Measurements from ENCODE around the gene THEMIS.

DNA sequence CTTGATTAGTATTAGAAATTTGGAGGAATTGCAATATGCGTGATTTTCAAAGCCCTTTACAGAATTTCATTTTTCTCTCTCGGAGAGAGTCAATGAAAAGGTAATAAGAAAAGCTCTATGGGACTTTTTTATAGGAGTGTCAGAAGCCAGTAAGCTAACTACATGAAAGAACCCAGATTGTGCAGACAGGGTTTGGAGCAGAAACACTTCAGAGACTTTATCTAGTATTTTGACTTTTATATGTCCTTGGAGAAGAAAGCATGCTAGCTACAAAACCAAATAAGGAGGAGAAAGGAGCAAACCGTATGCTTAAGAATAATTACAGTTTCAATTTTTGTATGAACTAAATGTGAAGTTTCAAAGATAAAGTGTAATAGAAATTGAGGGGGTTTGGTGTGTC, 182.2 kb downstream of the THEMIS start:
- no peak for TF ChIP-seq POLR2A (IDR thresholded peaks at IDR 0.05)
- TF ChIP-seq, protein P1, sequence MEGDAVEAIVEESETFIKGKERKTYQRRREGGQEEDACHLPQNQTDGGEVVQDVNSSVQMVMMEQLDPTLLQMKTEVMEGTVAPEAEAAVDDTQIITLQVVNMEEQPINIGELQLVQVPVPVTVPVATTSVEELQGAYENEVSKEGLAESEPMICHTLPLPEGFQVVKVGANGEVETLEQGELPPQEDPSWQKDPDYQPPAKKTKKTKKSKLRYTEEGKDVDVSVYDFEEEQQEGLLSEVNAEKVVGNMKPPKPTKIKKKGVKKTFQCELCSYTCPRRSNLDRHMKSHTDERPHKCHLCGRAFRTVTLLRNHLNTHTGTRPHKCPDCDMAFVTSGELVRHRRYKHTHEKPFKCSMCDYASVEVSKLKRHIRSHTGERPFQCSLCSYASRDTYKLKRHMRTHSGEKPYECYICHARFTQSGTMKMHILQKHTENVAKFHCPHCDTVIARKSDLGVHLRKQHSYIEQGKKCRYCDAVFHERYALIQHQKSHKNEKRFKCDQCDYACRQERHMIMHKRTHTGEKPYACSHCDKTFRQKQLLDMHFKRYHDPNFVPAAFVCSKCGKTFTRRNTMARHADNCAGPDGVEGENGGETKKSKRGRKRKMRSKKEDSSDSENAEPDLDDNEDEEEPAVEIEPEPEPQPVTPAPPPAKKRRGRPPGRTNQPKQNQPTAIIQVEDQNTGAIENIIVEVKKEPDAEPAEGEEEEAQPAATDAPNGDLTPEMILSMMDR (IDR thresholded peaks at IDR 0.05) = no peak

Data from suprapubic skin (tissue), 3 donors.